ENCODE results near the gene PRDM5. TPM values are rescaled to one million over a fixed set of nuclear protein-coding genes. Genes with fewer than 3 reads are reported as not detected.

Gene PRDM5
- total RNA-seq (2021; ENCODE audit: unreplicated experiment): 5.1 TPM
- 1.3 and 1.5 TPM in 2 replicates for polyA plus RNA-seq (2012)
- Bru-seq, nascent RNA: percentile 42 among the genes with signal in this experiment
- percentile 36 among the genes with signal in this experiment for BruChase-seq, experiment 1, labeled RNA remaining after a 6-hour chase
- BruChase-seq, experiment 2, labeled RNA remaining after a 2-hour chase: percentile 36 among the genes with signal in this experiment
- long read RNA-seq, full-length matches to known transcripts: 7 of 12 reads
- long read RNA-seq, partial matches to known transcripts: 1 of 12 reads
- long read RNA-seq, other reads (novel, unspliced or antisense): 4 of 12 reads

- CTCF ChIA-PET: no interaction called here
- H2AFZ ChIP-seq (ENCODE audit: low read depth, low read length, poor library complexity, severe bottlenecking): peak within 1 kb of the TSS; percentile 27
- no peaks in the 10 kb centered on the region for H3K27me3 ChIP-seq (ENCODE audit: insufficient read depth, low read length)
- RAD21 ChIA-PET (ENCODE audit: low non-redundant PET in 1 of 2, low total read pairs in 2 of 2, uncharacterized antibody in 2 of 2, unreplicated experiment in 2 of 2): no interaction called here
- peaks cover 0 to 5% of the 10 kb centered on the region in 2 experiments; a peak in 2 of 4 replicates for H3K4me1 ChIP-seq (ENCODE audit: control insufficient read depth in 1 of 2, insufficient read depth in 2 of 2, low read length in 2 of 2)
- POLR2A ChIA-PET: no interaction called here
- intact Hi-C loops (cut with micrococcal nuclease): no loop called here
- peak within 1 kb of the TSS; percentile 51 to 60 for H3K4me3 ChIP-seq (replicated peaks in 1 of 2; ENCODE audit: low read depth in 1 of 2, low read length in 2 of 2)
- no peaks in the 10 kb centered on the region for H3K9me2 ChIP-seq (ENCODE audit: insufficient read depth)
- H4K20me1 ChIP-seq (ENCODE audit: insufficient read depth): no peaks in the 10 kb centered on the region
- H3K9me3 ChIP-seq (ENCODE audit: control insufficient read depth in 1 of 2, insufficient read depth in 1 of 2, low read depth in 1 of 2, low read length in 2 of 2): no peaks in the 10 kb centered on the region
- H3K79me2 ChIP-seq (ENCODE audit: insufficient read depth, low read length): no peaks in the 10 kb centered on the region
- H3K9ac ChIP-seq (ENCODE audit: low read length): peak within 1 kb of the TSS; percentile 60
- BruUV-seq (replicated peaks): no TSS peak
- H3K4me2 ChIP-seq (ENCODE audit: low read length): peak within 1 kb of the TSS; percentile 70
- TF ChIP-seq, protein P1, sequence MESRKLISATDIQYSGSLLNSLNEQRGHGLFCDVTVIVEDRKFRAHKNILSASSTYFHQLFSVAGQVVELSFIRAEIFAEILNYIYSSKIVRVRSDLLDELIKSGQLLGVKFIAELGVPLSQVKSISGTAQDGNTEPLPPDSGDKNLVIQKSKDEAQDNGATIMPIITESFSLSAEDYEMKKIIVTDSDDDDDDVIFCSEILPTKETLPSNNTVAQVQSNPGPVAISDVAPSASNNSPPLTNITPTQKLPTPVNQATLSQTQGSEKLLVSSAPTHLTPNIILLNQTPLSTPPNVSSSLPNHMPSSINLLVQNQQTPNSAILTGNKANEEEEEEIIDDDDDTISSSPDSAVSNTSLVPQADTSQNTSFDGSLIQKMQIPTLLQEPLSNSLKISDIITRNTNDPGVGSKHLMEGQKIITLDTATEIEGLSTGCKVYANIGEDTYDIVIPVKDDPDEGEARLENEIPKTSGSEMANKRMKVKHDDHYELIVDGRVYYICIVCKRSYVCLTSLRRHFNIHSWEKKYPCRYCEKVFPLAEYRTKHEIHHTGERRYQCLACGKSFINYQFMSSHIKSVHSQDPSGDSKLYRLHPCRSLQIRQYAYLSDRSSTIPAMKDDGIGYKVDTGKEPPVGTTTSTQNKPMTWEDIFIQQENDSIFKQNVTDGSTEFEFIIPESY (IDR thresholded peaks at IDR 0.05; ENCODE audit: extremely low read depth, insufficient replicate concordance, low read length): no peak
- TF ChIP-seq ELF1 (IDR thresholded peaks at IDR 0.05; ENCODE audit: borderline replicate concordance, low read depth) (no peak), ZFX (IDR thresholded peaks at IDR 0.05) (peak; percentile 78), EGR1 (IDR thresholded peaks at IDR 0.05; ENCODE audit: low read depth) (0 out of 2 replicates have a peak, but pooled peaks have one; percentile 33), POLR2AphosphoS5 (IDR thresholded peaks at IDR 0.05; ENCODE audit: low read depth, low read length) (peak; percentile 8; the same call in 1 of the 2 replicates), POLR2A (IDR thresholded peaks at IDR 0.05; ENCODE audit: borderline replicate concordance, extremely low read depth, insufficient read depth, insufficient read length) (no peak), CEBPB (IDR thresholded peaks at IDR 0.05; ENCODE audit: low read depth) (no peak), TCF7L2 (IDR thresholded peaks at IDR 0.05; ENCODE audit: borderline replicate concordance, extremely low read depth, insufficient read depth, insufficient read length) (no peak)
- TF ChIP-seq, protein P2, sequence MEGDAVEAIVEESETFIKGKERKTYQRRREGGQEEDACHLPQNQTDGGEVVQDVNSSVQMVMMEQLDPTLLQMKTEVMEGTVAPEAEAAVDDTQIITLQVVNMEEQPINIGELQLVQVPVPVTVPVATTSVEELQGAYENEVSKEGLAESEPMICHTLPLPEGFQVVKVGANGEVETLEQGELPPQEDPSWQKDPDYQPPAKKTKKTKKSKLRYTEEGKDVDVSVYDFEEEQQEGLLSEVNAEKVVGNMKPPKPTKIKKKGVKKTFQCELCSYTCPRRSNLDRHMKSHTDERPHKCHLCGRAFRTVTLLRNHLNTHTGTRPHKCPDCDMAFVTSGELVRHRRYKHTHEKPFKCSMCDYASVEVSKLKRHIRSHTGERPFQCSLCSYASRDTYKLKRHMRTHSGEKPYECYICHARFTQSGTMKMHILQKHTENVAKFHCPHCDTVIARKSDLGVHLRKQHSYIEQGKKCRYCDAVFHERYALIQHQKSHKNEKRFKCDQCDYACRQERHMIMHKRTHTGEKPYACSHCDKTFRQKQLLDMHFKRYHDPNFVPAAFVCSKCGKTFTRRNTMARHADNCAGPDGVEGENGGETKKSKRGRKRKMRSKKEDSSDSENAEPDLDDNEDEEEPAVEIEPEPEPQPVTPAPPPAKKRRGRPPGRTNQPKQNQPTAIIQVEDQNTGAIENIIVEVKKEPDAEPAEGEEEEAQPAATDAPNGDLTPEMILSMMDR (IDR thresholded peaks at IDR 0.05 in 2 of 3, conservative IDR thresholded peaks at IDR 0.05 in 1 of 3; ENCODE audit: borderline replicate concordance in 1 of 3, insufficient read depth in 1 of 3, low read depth in 2 of 3, low read length in 2 of 3): 0 out of 6 replicates have a peak, but pooled peaks of 1 of the 3 experiments have one; percentile 12
- ATAC-seq: peak; percentile 68
- no peaks in the 10 kb centered on the region for H3K36me3 ChIP-seq (ENCODE audit: control insufficient read depth in 1 of 2, insufficient read depth in 2 of 2, low read length in 2 of 2)
- no peak for DNase-seq (ENCODE audit: low read depth, low spot score)
- H3K27ac ChIP-seq (ENCODE audit: low read depth, low read length): peak within 1 kb of the TSS; percentile 80
Observed at GRCh38 chr4:120922381-120923206, at the start of gene PRDM5. TSS of gene PRDM5 (minus strand) at chr4:120922726. CDS start at chr4:120922608, 118 bp downstream.
